Progenitor cell of endocrine pancreas (in vitro differentiated cells): ENCODE results near the gene MRPL20. TPM values are rescaled to one million over a fixed set of nuclear protein-coding genes. Genes with fewer than 3 reads are reported as not detected.
"Not testable (repeated sequence)": the region's sequence is repeated elsewhere in the genome, so short reads cannot be mapped to it uniquely, and the experiment has no call there.

Experiments
- DNase-seq: peaks from one replicate; pipeline ENCODE4 v3.0.0; 2021; ENCODE audit warnings: low spot score; ENCODE audit not compliant: unreplicated experiment
- H3K27ac Mint-ChIP-seq: 2 replicates; pipeline ENCODE4 v1.8.0; 2021; ENCODE audit warnings: mild to moderate bottlenecking, moderate library complexity, mixed read lengths
- H3K27me3 Mint-ChIP-seq: 2 replicates; pipeline ENCODE4 v1.8.0; 2021; ENCODE audit warnings: mixed read lengths
- H3K36me3 Mint-ChIP-seq: 2 replicates; pipeline ENCODE4 v1.8.0; 2022; ENCODE audit warnings: mixed read lengths; ENCODE audit not compliant: insufficient read depth
- H3K4me1 Mint-ChIP-seq: 2 replicates; pipeline ENCODE4 v1.8.0; 2021; ENCODE audit warnings: low read depth, mixed read lengths
- H3K4me3 Mint-ChIP-seq: 2 replicates; pipeline ENCODE4 v1.8.0; 2021; ENCODE audit warnings: low read depth, mild to moderate bottlenecking, moderate library complexity, mixed read lengths
- H3K9me3 Mint-ChIP-seq: 2 replicates; pipeline ENCODE4 v1.8.0; 2021; ENCODE audit warnings: low read depth, mixed read lengths
- total RNA-seq: library from RNA; stranded (reverse); gene quantifications from 2 replicates; pipeline ENCODE4 v1.2.1, GENCODE V29; 2021
- TF ChIP-seq, protein P1 (sequence below): fragments of 200-600 bp; sonication (generic); IDR thresholded peaks from one replicate; pipeline ENCODE4 v1.5.0; 2021; ENCODE audit warnings: antibody characterized with exemption, mild to moderate bottlenecking; ENCODE audit not compliant: unreplicated experiment

MRPL20 gene
- total RNA-seq, 1 donor from 2014 or later: 109 TPM

DNA sequence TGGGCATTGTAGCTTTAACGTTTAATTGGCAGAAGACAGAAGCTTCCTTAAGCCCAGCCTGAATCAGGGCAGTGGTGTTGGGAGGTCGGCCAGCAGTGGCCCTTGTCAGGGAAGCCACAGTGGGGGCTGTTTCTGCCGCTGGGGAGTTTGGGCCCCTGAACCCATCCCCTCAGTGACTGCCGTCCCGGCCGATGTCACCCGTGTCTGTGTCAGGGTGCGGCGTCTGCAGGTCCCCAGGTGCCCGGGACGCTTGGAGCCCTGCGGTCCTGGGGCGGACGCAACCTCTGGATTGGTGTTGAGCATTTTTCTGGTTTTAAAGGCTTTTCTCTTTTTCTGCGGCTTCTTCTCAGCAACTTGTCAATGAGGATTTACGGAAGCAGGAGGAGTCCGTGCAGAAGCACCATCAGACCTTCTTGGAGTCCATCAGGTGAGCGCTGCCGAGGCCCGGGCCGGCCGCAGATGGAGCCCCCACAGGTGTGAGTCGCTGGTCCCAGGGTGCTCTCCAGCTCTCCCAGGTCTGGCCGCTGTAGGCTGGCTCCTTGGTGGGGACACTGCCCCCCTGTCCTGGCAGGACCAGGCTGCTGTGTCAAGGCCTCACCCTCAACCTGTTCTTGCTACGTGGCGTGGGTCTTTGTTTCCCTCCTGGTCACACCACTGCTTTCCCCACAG is 44.7 kb upstream of the MRPL20 start:
- Mint-ChIP-seq H3K27me3 (peaks cover 12% of the 10 kb centered on the region), H3K4me1 (no peaks in the 10 kb centered on the region), H3K9me3 (no peaks in the 10 kb centered on the region), H3K27ac (no peak overlapping the region), H3K36me3 (no peaks in the 10 kb centered on the region), H3K4me3 (no peak overlapping the region)
- DNase-seq: no peak
- TF ChIP-seq, protein P1, sequence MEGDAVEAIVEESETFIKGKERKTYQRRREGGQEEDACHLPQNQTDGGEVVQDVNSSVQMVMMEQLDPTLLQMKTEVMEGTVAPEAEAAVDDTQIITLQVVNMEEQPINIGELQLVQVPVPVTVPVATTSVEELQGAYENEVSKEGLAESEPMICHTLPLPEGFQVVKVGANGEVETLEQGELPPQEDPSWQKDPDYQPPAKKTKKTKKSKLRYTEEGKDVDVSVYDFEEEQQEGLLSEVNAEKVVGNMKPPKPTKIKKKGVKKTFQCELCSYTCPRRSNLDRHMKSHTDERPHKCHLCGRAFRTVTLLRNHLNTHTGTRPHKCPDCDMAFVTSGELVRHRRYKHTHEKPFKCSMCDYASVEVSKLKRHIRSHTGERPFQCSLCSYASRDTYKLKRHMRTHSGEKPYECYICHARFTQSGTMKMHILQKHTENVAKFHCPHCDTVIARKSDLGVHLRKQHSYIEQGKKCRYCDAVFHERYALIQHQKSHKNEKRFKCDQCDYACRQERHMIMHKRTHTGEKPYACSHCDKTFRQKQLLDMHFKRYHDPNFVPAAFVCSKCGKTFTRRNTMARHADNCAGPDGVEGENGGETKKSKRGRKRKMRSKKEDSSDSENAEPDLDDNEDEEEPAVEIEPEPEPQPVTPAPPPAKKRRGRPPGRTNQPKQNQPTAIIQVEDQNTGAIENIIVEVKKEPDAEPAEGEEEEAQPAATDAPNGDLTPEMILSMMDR: no peak

DNA sequence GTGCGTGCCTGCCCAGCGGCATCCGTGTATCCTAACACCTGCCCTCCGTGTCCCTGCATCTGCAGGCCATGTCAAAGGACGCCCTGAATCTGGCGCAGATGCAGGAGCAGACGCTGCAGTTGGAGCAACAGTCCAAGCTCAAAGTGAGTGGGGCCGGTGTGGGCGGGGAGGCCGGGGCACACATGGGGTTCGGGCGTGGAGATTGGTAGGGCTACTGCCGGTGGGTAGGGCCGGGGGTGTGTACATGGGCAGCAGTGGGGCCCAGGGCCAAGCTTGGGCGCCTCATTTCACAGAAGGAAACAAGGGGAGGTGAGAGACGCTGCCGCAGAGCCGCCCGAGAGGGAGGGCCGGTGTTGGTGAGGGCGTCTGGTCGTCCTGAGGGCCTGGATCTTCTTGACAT is 43.5 kb upstream of the MRPL20 start:
- not testable (repeated sequence) for H3K4me1 Mint-ChIP-seq, H3K27ac Mint-ChIP-seq, DNase-seq, H3K9me3 Mint-ChIP-seq, H3K4me3 Mint-ChIP-seq, H3K36me3 Mint-ChIP-seq
- H3K27me3 Mint-ChIP-seq: peaks cover 12% of the 10 kb centered on the region

DNA sequence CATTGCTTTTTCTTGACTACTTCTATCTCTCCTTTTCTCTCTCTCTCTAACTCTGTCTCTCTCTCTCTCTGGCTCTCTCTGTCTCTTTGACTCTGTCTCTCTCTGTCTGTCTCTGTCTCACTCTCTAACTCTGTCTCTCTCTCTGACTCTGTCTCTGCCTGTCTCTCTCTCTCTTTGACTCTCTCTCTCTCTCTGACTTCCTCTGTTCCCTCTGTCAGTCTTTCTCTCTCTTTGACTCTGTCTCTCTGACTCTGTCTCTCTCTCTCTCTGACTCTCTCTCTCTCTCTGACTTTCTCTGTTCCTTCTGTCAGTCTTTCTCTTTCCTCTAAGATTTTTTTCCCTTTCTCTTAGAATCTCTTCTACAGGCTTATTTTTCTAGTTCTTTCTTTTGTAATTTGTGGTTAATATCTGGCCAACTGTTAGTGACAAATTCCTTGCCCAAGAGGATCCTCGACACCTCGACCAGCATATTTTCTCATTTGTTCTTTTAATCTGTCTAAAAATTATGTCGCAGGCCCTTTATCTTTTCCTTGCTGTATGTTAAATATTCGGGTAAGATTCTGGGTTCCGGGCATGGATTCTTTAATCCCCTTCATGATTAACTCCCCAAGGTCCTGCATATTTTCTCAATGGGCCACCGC is 42.1 kb upstream of the MRPL20 start, which contains the start of gene ATAD3C:
ATAD3C (plus strand) TSS at position 591 of the 641 bp plus-strand sequence. CDS start 995 bp downstream, outside the sequence.
- H3K9me3 Mint-ChIP-seq: no peaks in the 10 kb centered on the region
- H3K27ac Mint-ChIP-seq: no peak within 1 kb of the TSS
- peaks cover 12% of the 10 kb centered on the region for H3K27me3 Mint-ChIP-seq
- no peak within 1 kb of the TSS for H3K4me3 Mint-ChIP-seq
- no peaks in the 10 kb centered on the region for H3K36me3 Mint-ChIP-seq
- H3K4me1 Mint-ChIP-seq: no peaks in the 10 kb centered on the region
- no peak for DNase-seq
- TF ChIP-seq, protein P1: no peak

DNA sequence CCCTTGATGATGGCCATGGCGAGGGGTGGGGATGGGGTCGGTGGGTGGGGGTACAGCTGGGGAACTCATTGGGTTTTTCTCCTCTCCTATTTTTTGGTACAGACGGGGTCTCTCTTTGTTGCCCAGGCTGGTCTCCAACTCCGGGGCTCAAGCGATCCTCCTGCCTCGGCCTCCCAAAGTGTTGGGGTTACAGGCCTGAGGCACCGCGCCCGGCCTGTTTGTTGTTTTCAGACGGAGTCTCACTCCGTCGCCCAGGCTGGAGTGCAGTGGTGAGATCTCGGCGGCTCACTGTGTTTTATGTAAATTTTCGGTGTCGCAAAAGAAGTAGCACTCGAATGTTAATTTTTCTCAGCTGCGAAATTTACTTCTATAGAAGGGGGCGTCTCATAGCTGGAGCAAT is 39.5 kb upstream of the MRPL20 start:
- H3K4me3 Mint-ChIP-seq, DNase-seq, H3K36me3 Mint-ChIP-seq, H3K4me1 Mint-ChIP-seq, H3K27ac Mint-ChIP-seq, H3K9me3 Mint-ChIP-seq: not testable (repeated sequence)
- peaks cover 12% of the 10 kb centered on the region for H3K27me3 Mint-ChIP-seq

DNA sequence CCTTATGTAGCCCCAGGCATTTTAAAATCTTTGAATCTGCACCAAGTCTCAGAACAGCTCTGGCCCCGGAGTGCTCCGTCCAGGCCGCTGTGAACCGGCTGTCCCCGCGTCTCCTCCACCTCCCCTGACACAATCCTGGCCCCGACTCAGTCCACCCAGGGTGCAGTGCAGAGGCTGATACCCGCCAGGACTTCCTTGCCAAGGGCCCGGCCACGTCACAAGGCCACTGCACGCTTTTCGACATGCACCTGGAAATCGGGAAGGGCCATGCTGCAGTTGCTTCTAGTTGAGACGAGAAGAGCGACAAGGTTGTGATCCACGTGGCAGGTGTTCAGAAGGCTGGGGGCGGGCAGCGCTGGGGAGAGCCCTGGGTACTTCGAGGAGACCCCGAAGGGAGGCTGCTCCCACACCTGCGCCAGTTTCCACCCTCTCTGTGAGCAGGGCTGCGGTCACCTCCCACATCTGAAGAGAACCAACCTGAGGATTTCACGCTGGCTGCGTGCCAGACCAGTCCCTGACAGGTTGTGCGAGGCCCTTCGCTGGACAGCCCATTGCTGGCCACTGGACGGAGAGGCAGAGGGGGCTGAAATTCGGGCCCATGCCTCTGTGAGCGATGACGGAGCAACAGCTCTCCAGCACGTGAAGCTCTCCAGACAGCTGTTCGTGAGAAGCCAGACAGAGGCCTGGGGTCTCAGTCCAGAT is 35.1 kb upstream of the MRPL20 start:
- Mint-ChIP-seq H3K9me3 (no peaks in the 10 kb centered on the region), H3K36me3 (peaks cover 1% of the 10 kb centered on the region), H3K4me3 (no peak overlapping the region), H3K27ac (no peak overlapping the region), H3K4me1 (peaks cover 7% of the 10 kb centered on the region), H3K27me3 (no peaks in the 10 kb centered on the region)
- no peak for DNase-seq
- TF ChIP-seq, protein P1: no peak
